HepG2 (cell line): Measurements from ENCODE around the gene MNAT1. TPM values are rescaled to one million over a fixed set of nuclear protein-coding genes. Genes with fewer than 3 reads are reported as not detected.

Experiments
- ATAC-seq: fragments of 200-7000 bp; cut with Tn5 transposase; 3 replicates; pipeline ENCODE4 v1.9.1; 2020; ENCODE audit warnings: mild to moderate bottlenecking, moderate library complexity
- BruUV-seq: library from RNA; stranded (reverse); fragments of 400-500 nt; replicated peaks from 2 replicates; lab custom pipeline; 2021; lab: Mats Ljungman, UMichigan
- CTCF ChIA-PET: fragments of 300-600 bp; formaldehyde crosslinking; extraction: SDS; loops from one replicate; lab custom pipeline; 2021; ENCODE audit warnings: low total read pairs, inconsistent platforms, low intra/inter-chr PET ratio; lab: Yijun Ruan, JAX
- POLR2A ChIA-PET: fragments of 350-600 bp; sonication (Branson Sonifier 250); formaldehyde crosslinking; loops from one replicate; lab custom pipeline; 2020; ENCODE audit warnings: antibody characterized with exemption, inconsistent platforms; lab: Yijun Ruan, JAX
- DNase-seq: peaks from one replicate; pipeline ENCODE4 v3.0.0-alpha.2; 2015; ENCODE audit warnings: low spot score
- FAIRE-seq: peaks from 3 replicates; lab custom pipeline; 2011; peaks lifted over from hg19 to GRCh38; lab: Jason Lieb, UNC
- H2AFZ ChIP-seq: one replicate; pipeline ENCODE4 v1.6.1; 2011; ENCODE audit warnings: low read length, inconsistent platforms
- H3K27ac ChIP-seq: fragments of 300-600 bp; 3 replicates; pipeline ENCODE4 v1.8.0; 2011; ENCODE audit warnings: mixed run types, mild to moderate bottlenecking, mixed read lengths, low read length, inconsistent platforms; ENCODE audit not compliant: insufficient read depth; ENCODE audit errors: extremely low read length
- H3K27me3 ChIP-seq, 2 experiments: fragments of 200-600 bp in 1 of 2; 2 replicates in 1 of 2; 3 replicates in 1 of 2; pipeline versions ENCODE4 v1.6.0 to v1.8.0; 2011; ENCODE audit warnings: low read length in 2 of 2, mild to moderate bottlenecking in 2 of 2, moderate library complexity in 2 of 2, inconsistent platforms in 1 of 2; ENCODE audit not compliant: insufficient read depth in 2 of 2, control insufficient read depth in 1 of 2
- H3K36me3 ChIP-seq, 2 experiments: fragments of 200-600 bp in 1 of 2; replicated peaks in 1 of 2; 2 replicates in 1 of 2; 3 replicates in 1 of 2; pipeline versions ENCODE4 v1.5.1 to v1.8.0; 2011; ENCODE audit warnings: low read length in 2 of 2, inconsistent platforms in 1 of 2; ENCODE audit not compliant: insufficient read depth in 2 of 2, control insufficient read depth in 1 of 2
- H3K4me1 ChIP-seq: 2 replicates; pipeline ENCODE4 v1.5.1; 2012; ENCODE audit warnings: low read length, inconsistent platforms; ENCODE audit not compliant: insufficient read depth
- H3K4me2 ChIP-seq: 2 replicates; pipeline ENCODE4 v1.6.0; 2011; ENCODE audit warnings: low read depth, low read length, inconsistent platforms
- H3K4me3 ChIP-seq, 3 experiments: fragments of 200-600 bp in 1 of 3; sonication (generic), shearing (Covaris generic) in 1 of 3; replicated peaks in 1 of 3; 2 replicates each; pipeline ENCODE4 v1.5.1; 2011 to 2016; ENCODE audit warnings: low read length in 3 of 3, inconsistent platforms in 2 of 3, low read depth in 2 of 3, mild to moderate bottlenecking in 2 of 3, control low read depth in 1 of 3, mixed read lengths in 1 of 3; ENCODE audit not compliant: insufficient read depth in 1 of 3
- H3K79me2 ChIP-seq: one replicate; pipeline ENCODE4 v1.6.1; 2011; ENCODE audit warnings: low read length, inconsistent platforms; ENCODE audit not compliant: insufficient read depth
- H3K9ac ChIP-seq: 2 replicates; pipeline ENCODE4 v1.6.0; 2011; ENCODE audit warnings: mild to moderate bottlenecking, low read depth, low read length, inconsistent platforms; ENCODE audit not compliant: insufficient read depth
- H3K9me3 ChIP-seq: 2 replicates; pipeline ENCODE4 v1.5.1; 2012; ENCODE audit warnings: mild to moderate bottlenecking, low read length
- H4K20me1 ChIP-seq: 2 replicates; pipeline ENCODE4 v1.6.0; 2011; ENCODE audit warnings: inconsistent platforms, mild to moderate bottlenecking, low read length, moderate library complexity; ENCODE audit not compliant: insufficient read depth
- CEBPB ChIP-seq: IDR thresholded peaks from 2 replicates; pipeline ENCODE4 v1.6.1; 2011; ENCODE audit warnings: low read depth, low read length, improper control_type of control experiment, borderline replicate concordance
- CEBPG ChIP-seq: IDR thresholded peaks from 2 replicates; pipeline ENCODE4 v1.6.1; 2016
- PCBP1 ChIP-seq: fragments of 200-400 bp; formaldehyde crosslinking; IDR thresholded peaks from 2 replicates; pipeline ENCODE4 v1.6.1; 2017; ENCODE audit warnings: mild to moderate bottlenecking, low read depth, low read length, borderline replicate concordance
- SMAD9 ChIP-seq: sonication (generic); formaldehyde crosslinking; IDR thresholded peaks from 2 replicates; pipeline ENCODE4 v1.5.1; 2020; ENCODE audit warnings: mild to moderate bottlenecking, missing genetic modification reagents
- SUZ12 ChIP-seq: fragments of 150-350 bp; IDR thresholded peaks from 2 replicates; pipeline ENCODE4 v1.6.1; 2014; ENCODE audit warnings: low read depth, low read length
- ZNF614 ChIP-seq: IDR thresholded peaks from 2 replicates; pipeline ENCODE4 v1.6.1; 2018; ENCODE audit warnings: missing biosample characterization, missing genetic modification reagents, inconsistent platforms, borderline replicate concordance
- ZNF776 ChIP-seq: sonication (generic); formaldehyde crosslinking; IDR thresholded peaks from 2 replicates; pipeline ENCODE4 v1.4.0; 2020; ENCODE audit warnings: mild to moderate bottlenecking, missing genetic modification reagents
- WGBS: methylation state at CpG from one replicate; pipeline ENCODE4 v1.1.6; 2017; ENCODE audit warnings: low lambda C conversion rate; 5-methylcytosine and 5-hydroxymethylcytosine counted together
- in situ Hi-C: cut with HindIII; loops from 2 replicates; pipeline ENCODE4 v1.10.0; 2017; ENCODE audit warnings: low pct_unique_long_range_greater_than_20kb; ENCODE audit not compliant: extremely low pct_ligation_motif_present
- intact Hi-C: fragments of 100-400 bp; cut with micrococcal nuclease; formaldehyde crosslinking; loops from one replicate; pipeline ENCODE4 v1.10.0; 2022; ENCODE audit not compliant: unreplicated experiment
- polyA plus RNA-seq, 8 experiments: library from polyadenylated mRNA; depleted of rRNA in 3 of 8; stranded (reverse) in 7 of 8; unstranded in 1 of 8; fragments of >200 nt; fragmentation: Illumina TruSeq in 4 of 8; extraction: Trizol in 4 of 8; gene quantifications; 2 replicates each; pipeline versions ENCODE4 v1.2.1 to v1.2.3, GENCODE V29; 2011 to 2016; ENCODE audit warnings: low read depth in 4 of 8, missing spikeins in 1 of 8, mixed read lengths in 1 of 8; ENCODE audit not compliant: insufficient read depth in 1 of 8
- total RNA-seq, 5 experiments: library from RNA; depleted of rRNA; stranded (reverse); fragments of >200 nt; fragmentation: Illumina TruSeq; extraction: Trizol; gene quantifications; 2 replicates each; pipeline ENCODE4 v1.2.3, GENCODE V29; 2016; ENCODE audit warnings: low read depth in 1 of 5

MNAT1 gene
- total and polyA plus RNA-seq, 2 of the 13 experiments (the other 11 are each of a cell fraction or from before 2014, with no cell fraction given): 49.2 to 94.8 TPM

GRCh38 chr14:60968671-60969070 lies 234.1 kb downstream of the MNAT1 start:
- FAIRE-seq: no peak
- Histone ChIP-seq H3K9me3 (no peaks in the 10 kb centered on the region), H3K36me3 (no peaks in the 10 kb centered on the region), H3K27me3 (no peaks in the 10 kb centered on the region), H4K20me1 (no peaks in the 10 kb centered on the region), H3K27ac (no peak overlapping the region), H3K4me3 (no peak overlapping the region), H2AFZ (no peak overlapping the region), H3K9ac (no peak overlapping the region), H3K4me1 (peaks cover 16% of the 10 kb centered on the region), H3K79me2 (no peaks in the 10 kb centered on the region)
- BruUV-seq: no TSS peak
- CTCF ChIA-PET: no interaction called here
- DNase-seq: no peak
- in situ Hi-C loops: no loop called here
- POLR2A ChIA-PET: no interaction called here
- ATAC-seq: no peak
- intact Hi-C loops: no loop called here
- no peak for TF ChIP-seq PCBP1
- TF ChIP-seq SUZ12: no peak
- no peak for TF ChIP-seq SMAD9 (CRISPR knock-in tag)
- TF ChIP-seq ZNF614 (CRISPR knock-in tag): no peak
- TF ChIP-seq, all 625 proteins: peak for 0
- H3K4me2 ChIP-seq: no peak overlapping the region

- no peaks in the 10 kb centered on the region for H3K27me3 ChIP-seq
- DNase-seq (no peak), ATAC-seq (no peak), FAIRE-seq (no peak)
- POLR2A ChIA-PET: no interaction called here
- BruUV-seq: no TSS peak
- CTCF ChIA-PET: no interaction called here
- H3K4me2 ChIP-seq: no peak overlapping the region
- no peak overlapping the region for H3K4me3 ChIP-seq
- 97% methylated on average over 2 of the region's 2 CpGs for WGBS
- no peaks in the 10 kb centered on the region for H4K20me1 ChIP-seq
- peaks cover under 1 to 1% of the 10 kb centered on the region in 2 experiments; a peak in 3 of 5 replicates for H3K36me3 ChIP-seq
- in situ Hi-C loops (no loop called here), intact Hi-C loops (no loop called here)
- H2AFZ ChIP-seq: no peak overlapping the region
- H3K9ac ChIP-seq: no peak overlapping the region
- no peaks in the 10 kb centered on the region for H3K9me3 ChIP-seq
- no peaks in the 10 kb centered on the region for H3K79me2 ChIP-seq
- no peak overlapping the region for H3K27ac ChIP-seq
- H3K4me1 ChIP-seq: peaks cover 4% of the 10 kb centered on the region
- TF ChIP-seq ZNF776 (CRISPR knock-in tag) (no peak), CEBPG (0 out of 2 replicates have a peak, but pooled peaks have one; percentile 19), CEBPB (peak; percentile 80)
Measured at GRCh38 chr14:60970146-60970545, 235.6 kb downstream of the MNAT1 start.
